HS-27A (cell line): ENCODE measurements around the gene PRKRIP1.
"Not testable (repeated sequence)": the region's sequence is repeated elsewhere in the genome, so short reads cannot be mapped to it uniquely, and the experiment has no call there.

ENCODE experiments used
- DNase-seq: peaks from one replicate; pipeline ENCODE4 v3.0.0-alpha.2; 2012; ENCODE audit warnings: low read depth, missing footprints

PRKRIP1 gene

GRCh38 chr7:102431617-102432298, 35.6 kb downstream of the PRKRIP1 start:
- no peak for DNase-seq

GRCh38 chr7:102432442-102433218, 36.5 kb downstream of the PRKRIP1 start:
- no peak for DNase-seq

GRCh38 chr7:102433219-102434038, 37.3 kb downstream of the PRKRIP1 start, which contains the start of gene ORAI2:
ORAI2 (plus strand) TSS chr7:102433575; CDS start chr7:102438957, 5,382 bp downstream.
- DNase-seq, result no peak

- DNase-seq, result no peak
Observed at GRCh38 chr7:102434039-102434486, 37.9 kb downstream of the PRKRIP1 start.

- DNase-seq, result no peak
Observed at GRCh38 chr7:102436118-102436517, 40.0 kb downstream of the PRKRIP1 start.

GRCh38 chr7:102439963-102440795, 44.0 kb downstream of the PRKRIP1 start:
- peak; percentile 33 for DNase-seq

- no peak for DNase-seq
Observed at GRCh38 chr7:102444961-102445673, 49.0 kb downstream of the PRKRIP1 start.

GRCh38 chr7:102445674-102446071, 49.5 kb downstream of the PRKRIP1 start:
- no peak for DNase-seq

- DNase-seq, result no peak
Observed at GRCh38 chr7:102446387-102447156, 50.4 kb downstream of the PRKRIP1 start.

- no peak for DNase-seq
Observed at GRCh38 chr7:102447311-102447710, 51.1 kb downstream of the PRKRIP1 start.

- no peak for DNase-seq
Observed at GRCh38 chr7:102449136-102449535, 53.0 kb downstream of the PRKRIP1 start.

GRCh38 chr7:102450242-102450641, 54.1 kb downstream of the PRKRIP1 start:
- no peak for DNase-seq

GRCh38 chr7:102451371-102452054, 55.4 kb downstream of the PRKRIP1 start:
- no peak for DNase-seq

GRCh38 chr7:102452451-102452850, 56.3 kb downstream of the PRKRIP1 start:
- no peak for DNase-seq

- no peak for DNase-seq
Observed at GRCh38 chr7:102453319-102453718, 57.2 kb downstream of the PRKRIP1 start.

GRCh38 chr7:102454468-102454867, 58.3 kb downstream of the PRKRIP1 start:
- DNase-seq, result no peak

GRCh38 chr7:102454932-102455331, 58.8 kb downstream of the PRKRIP1 start:
- not testable (repeated sequence) for DNase-seq

GRCh38 chr7:102455596-102455995, 59.4 kb downstream of the PRKRIP1 start:
- DNase-seq, result no peak

- no peak for DNase-seq
Observed at GRCh38 chr7:102456327-102456726, 60.2 kb downstream of the PRKRIP1 start.
